Hepatocyte (in vitro differentiated cells): Measurements from ENCODE around the gene MAST4.

ENCODE experiments used
- EZH2 ChIP-seq: fragments of 200-600 bp; sonication (generic); IDR thresholded peaks from 2 replicates; pipeline ENCODE4 v1.6.1; 2016; ENCODE audit warnings: antibody characterized with exemption, mild to moderate bottlenecking, borderline replicate concordance
- EZH2phosphoT487 ChIP-seq: fragments of 200-600 bp; sonication (generic); IDR thresholded peaks from one replicate; pipeline ENCODE4 v1.6.1; 2018; ENCODE audit warnings: antibody characterized with exemption, mild to moderate bottlenecking, low read depth, moderate library complexity; ENCODE audit not compliant: unreplicated experiment, severe bottlenecking
- TF ChIP-seq, protein P1 (sequence below): fragments of 200-600 bp; sonication (generic); IDR thresholded peaks from 2 replicates; pipeline ENCODE4 v1.5.1; 2016; ENCODE audit warnings: antibody characterized with exemption, mild to moderate bottlenecking; ENCODE audit not compliant: poor library complexity

DNA sequence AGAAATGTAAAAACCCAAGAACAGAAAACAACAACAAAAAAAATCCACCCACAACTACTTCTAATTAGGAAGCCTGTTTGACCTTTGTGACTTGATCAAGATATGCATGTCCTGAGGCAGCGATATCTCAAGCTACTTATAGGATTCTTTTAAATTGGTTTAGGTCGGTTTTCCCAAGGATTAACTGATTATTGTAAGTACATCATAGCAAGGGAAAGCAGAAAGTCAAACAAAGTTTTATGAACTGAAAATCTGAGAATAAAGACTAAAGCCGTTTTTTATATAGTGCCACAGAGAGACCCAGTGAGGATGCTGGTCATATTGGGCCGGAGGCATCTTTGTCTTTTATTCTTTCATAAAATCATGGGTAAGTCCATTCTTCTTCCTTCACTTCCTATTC, 528.4 kb downstream of the MAST4 start:
- TF ChIP-seq, protein P1, sequence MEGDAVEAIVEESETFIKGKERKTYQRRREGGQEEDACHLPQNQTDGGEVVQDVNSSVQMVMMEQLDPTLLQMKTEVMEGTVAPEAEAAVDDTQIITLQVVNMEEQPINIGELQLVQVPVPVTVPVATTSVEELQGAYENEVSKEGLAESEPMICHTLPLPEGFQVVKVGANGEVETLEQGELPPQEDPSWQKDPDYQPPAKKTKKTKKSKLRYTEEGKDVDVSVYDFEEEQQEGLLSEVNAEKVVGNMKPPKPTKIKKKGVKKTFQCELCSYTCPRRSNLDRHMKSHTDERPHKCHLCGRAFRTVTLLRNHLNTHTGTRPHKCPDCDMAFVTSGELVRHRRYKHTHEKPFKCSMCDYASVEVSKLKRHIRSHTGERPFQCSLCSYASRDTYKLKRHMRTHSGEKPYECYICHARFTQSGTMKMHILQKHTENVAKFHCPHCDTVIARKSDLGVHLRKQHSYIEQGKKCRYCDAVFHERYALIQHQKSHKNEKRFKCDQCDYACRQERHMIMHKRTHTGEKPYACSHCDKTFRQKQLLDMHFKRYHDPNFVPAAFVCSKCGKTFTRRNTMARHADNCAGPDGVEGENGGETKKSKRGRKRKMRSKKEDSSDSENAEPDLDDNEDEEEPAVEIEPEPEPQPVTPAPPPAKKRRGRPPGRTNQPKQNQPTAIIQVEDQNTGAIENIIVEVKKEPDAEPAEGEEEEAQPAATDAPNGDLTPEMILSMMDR = no peak
- no peak for TF ChIP-seq EZH2
- TF ChIP-seq EZH2phosphoT487 = peak; percentile 100
